Transverse colon (tissue), 4 donors: ENCODE data around the gene LPIN2.

Source experiments
- CTCF ChIP-seq, 5 experiments: fragments of 200-600 bp in 3 of 5; fragments of 450-650 bp in 2 of 5; sonication (generic) in 3 of 5; IDR thresholded peaks; 1 replicate in 2 of 5; 2 replicates in 3 of 5; pipeline ENCODE4 v1.5.1; 2016 to 2017; ENCODE audit warnings: antibody characterized with exemption in 5 of 5, inconsistent platforms in 3 of 5, mild to moderate bottlenecking in 2 of 5, moderate library complexity in 1 of 5
- POLR2A ChIP-seq: fragments of 450-650 bp; IDR thresholded peaks from one replicate; pipeline ENCODE4 v1.6.1; 2016; ENCODE audit warnings: antibody characterized with exemption, mild to moderate bottlenecking, moderate library complexity
- POLR2AphosphoS5 ChIP-seq, 3 donors: sonication (generic); formaldehyde crosslinking; IDR thresholded peaks; one replicate each; pipeline ENCODE4 v1.6.1; 2016; ENCODE audit warnings: antibody characterized with exemption in 3 of 3

- TF ChIP-seq POLR2A (peak; percentile 24), CTCF (IDR thresholded peaks at IDR 0.05) (peak in 1 of 5 experiments; percentile 19), POLR2AphosphoS5 (IDR thresholded peaks at IDR 0.05) (peak in 1 of 3 donors; percentile 37)
These were observed 30.3 kb downstream of the LPIN2 start for GRCh38 chr18:2982452-2983269.
